Tongue (tissue), 2 donors: ENCODE data around the gene SPDYE18. TPM values are rescaled to one million over a fixed set of nuclear protein-coding genes. Genes with fewer than 3 reads are reported as not detected.
"Not testable (repeated sequence)": the region's sequence is repeated elsewhere in the genome, so short reads cannot be mapped to it uniquely, and the experiment has no call there.

Experiments used
- DNase-seq: peaks from one replicate; pipeline ENCODE4 v3.0.0-alpha.2; 2015
- total RNA-seq: library from RNA; depleted of rRNA; stranded (reverse); fragments of >200 nt; gene quantifications from one replicate; pipeline ENCODE4 v1.2.3, GENCODE V29; 2014

SPDYE18 gene
- total RNA-seq, result not detected

GRCh38 chr7:77062557-77062956, at the start of gene SPDYE18:
Gene SPDYE18 (minus strand): TSS chr7:77062558. CDS start chr7:77060512, 2,046 bp downstream.
- DNase-seq, result not testable (repeated sequence)

GRCh38 chr7:77108362-77108761, 46.0 kb upstream of the SPDYE18 start:
- not testable (repeated sequence) for DNase-seq

- not testable (repeated sequence) for DNase-seq
Measured at GRCh38 chr7:77107659-77108058, 45.3 kb upstream of the SPDYE18 start.

- not testable (repeated sequence) for DNase-seq
Measured at GRCh38 chr7:77105904-77106303, 43.5 kb upstream of the SPDYE18 start.

GRCh38 chr7:77102671-77103070, 40.3 kb upstream of the SPDYE18 start:
- DNase-seq, result not testable (repeated sequence)

- not testable (repeated sequence) for DNase-seq
Measured at GRCh38 chr7:77101187-77101586, 38.8 kb upstream of the SPDYE18 start.

GRCh38 chr7:77100501-77100900, 38.1 kb upstream of the SPDYE18 start:
- not testable (repeated sequence) for DNase-seq

- not testable (repeated sequence) for DNase-seq
Measured at GRCh38 chr7:77092301-77092700, 29.9 kb upstream of the SPDYE18 start.

GRCh38 chr7:77082192-77082591, 19.8 kb upstream of the SPDYE18 start:
- not testable (repeated sequence) for DNase-seq

- DNase-seq, result not testable (repeated sequence)
Measured at GRCh38 chr7:77080236-77080635, 17.9 kb upstream of the SPDYE18 start.

GRCh38 chr7:77079624-77080023, 17.3 kb upstream of the SPDYE18 start:
- DNase-seq, result not testable (repeated sequence)

GRCh38 chr7:77079112-77079511, 16.8 kb upstream of the SPDYE18 start:
- not testable (repeated sequence) for DNase-seq

- DNase-seq, result not testable (repeated sequence)
Measured at GRCh38 chr7:77077060-77077459, 14.7 kb upstream of the SPDYE18 start.

- not testable (repeated sequence) for DNase-seq
Measured at GRCh38 chr7:77074786-77075396, 12.5 kb upstream of the SPDYE18 start.

GRCh38 chr7:77071108-77071507, 8.8 kb upstream of the SPDYE18 start:
- DNase-seq, result not testable (repeated sequence)

GRCh38 chr7:77065869-77066268, 3.5 kb upstream of the SPDYE18 start:
- DNase-seq, result not testable (repeated sequence)

GRCh38 chr7:77063732-77064131, 1.4 kb upstream of the SPDYE18 start:
- DNase-seq, result not testable (repeated sequence)

GRCh38 chr7:77032261-77032660, 30.1 kb downstream of the SPDYE18 start, which contains the start of gene SPDYE17:
Gene SPDYE17 (minus strand): TSS chr7:77032361. CDS start chr7:77030570, 1,791 bp downstream.
- DNase-seq, result not testable (repeated sequence)

GRCh38 chr7:77026349-77026748, 36.0 kb downstream of the SPDYE18 start:
- DNase-seq, result not testable (repeated sequence)

- not testable (repeated sequence) for DNase-seq
Measured at GRCh38 chr7:77010074-77010680, 52.2 kb downstream of the SPDYE18 start.

- DNase-seq, result peak; percentile 60
Measured at GRCh38 chr7:77008000-77008399, 54.4 kb downstream of the SPDYE18 start.

- not testable (repeated sequence) for DNase-seq
Measured at GRCh38 chr7:77006127-77007110, 55.9 kb downstream of the SPDYE18 start.
